Measurements from ENCODE around the gene SF1. TPM values are rescaled to one million over a fixed set of nuclear protein-coding genes. Genes with fewer than 3 reads are reported as not detected.

The SF1 gene
- polyA plus RNA-seq, 1 of the 3 experiments (the other 2 are of a cell fraction), result 66.3 TPM

DNA sequence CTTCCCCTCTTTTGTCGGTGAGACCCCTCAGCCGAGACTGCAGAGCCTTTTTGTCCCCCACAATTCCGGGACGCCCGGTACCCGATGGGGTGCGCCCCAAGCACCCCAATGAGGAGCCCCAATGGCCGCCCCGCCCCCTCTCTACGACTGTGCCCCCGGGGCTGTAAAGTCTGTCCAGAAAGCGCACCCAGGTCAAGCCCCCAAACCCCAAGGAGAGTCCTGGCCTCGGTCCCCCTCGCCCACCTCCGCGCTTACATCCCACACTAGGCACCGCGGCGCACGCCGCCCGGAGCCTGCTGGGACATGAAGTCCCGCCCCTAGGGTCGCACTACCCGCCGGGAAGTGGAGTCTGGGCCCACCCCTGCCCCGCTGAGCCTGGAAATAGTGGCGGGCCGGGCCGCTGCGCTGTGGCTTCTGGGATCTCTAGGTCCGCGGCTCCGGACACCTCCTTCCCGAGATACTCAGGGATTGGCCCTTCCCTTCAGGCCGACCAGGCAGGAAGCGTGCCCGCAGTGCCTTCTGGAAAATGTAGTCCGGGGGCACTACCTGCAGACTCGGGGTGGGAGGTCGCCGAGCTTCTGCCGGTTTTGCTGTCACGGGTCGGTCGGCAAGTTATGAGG is 32.0 kb upstream of the SF1 start, which contains the start of gene MEN1 (continued):
- TF ChIP-seq, protein P1, sequence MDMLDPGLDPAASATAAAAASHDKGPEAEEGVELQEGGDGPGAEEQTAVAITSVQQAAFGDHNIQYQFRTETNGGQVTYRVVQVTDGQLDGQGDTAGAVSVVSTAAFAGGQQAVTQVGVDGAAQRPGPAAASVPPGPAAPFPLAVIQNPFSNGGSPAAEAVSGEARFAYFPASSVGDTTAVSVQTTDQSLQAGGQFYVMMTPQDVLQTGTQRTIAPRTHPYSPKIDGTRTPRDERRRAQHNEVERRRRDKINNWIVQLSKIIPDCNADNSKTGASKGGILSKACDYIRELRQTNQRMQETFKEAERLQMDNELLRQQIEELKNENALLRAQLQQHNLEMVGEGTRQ (IDR thresholded peaks at IDR 0.05; ENCODE audit: borderline replicate concordance, low read depth, low read length), result no peak
- no peak for TF ChIP-seq TCF12 (IDR thresholded peaks at IDR 0.05)
- TF ChIP-seq SIN3A (IDR thresholded peaks at IDR 0.05; ENCODE audit: borderline replicate concordance, low read depth, low read length), result peak; percentile 57; the same call in 1 of the 2 replicates
- TF ChIP-seq NFIC (IDR thresholded peaks at IDR 0.05; ENCODE audit: borderline replicate concordance), result no peak
- TF ChIP-seq, protein P2, sequence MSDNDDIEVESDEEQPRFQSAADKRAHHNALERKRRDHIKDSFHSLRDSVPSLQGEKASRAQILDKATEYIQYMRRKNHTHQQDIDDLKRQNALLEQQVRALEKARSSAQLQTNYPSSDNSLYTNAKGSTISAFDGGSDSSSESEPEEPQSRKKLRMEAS (IDR thresholded peaks at IDR 0.05; ENCODE audit: low read depth), result peak; percentile 68
- no peak for TF ChIP-seq TEAD4 (IDR thresholded peaks at IDR 0.05; ENCODE audit: borderline replicate concordance, insufficient read depth)
- TF ChIP-seq, protein P3, sequence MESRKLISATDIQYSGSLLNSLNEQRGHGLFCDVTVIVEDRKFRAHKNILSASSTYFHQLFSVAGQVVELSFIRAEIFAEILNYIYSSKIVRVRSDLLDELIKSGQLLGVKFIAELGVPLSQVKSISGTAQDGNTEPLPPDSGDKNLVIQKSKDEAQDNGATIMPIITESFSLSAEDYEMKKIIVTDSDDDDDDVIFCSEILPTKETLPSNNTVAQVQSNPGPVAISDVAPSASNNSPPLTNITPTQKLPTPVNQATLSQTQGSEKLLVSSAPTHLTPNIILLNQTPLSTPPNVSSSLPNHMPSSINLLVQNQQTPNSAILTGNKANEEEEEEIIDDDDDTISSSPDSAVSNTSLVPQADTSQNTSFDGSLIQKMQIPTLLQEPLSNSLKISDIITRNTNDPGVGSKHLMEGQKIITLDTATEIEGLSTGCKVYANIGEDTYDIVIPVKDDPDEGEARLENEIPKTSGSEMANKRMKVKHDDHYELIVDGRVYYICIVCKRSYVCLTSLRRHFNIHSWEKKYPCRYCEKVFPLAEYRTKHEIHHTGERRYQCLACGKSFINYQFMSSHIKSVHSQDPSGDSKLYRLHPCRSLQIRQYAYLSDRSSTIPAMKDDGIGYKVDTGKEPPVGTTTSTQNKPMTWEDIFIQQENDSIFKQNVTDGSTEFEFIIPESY (IDR thresholded peaks at IDR 0.05; ENCODE audit: borderline replicate concordance, low read depth), result no peak
- TF ChIP-seq RCOR1 (IDR thresholded peaks at IDR 0.05; ENCODE audit: low read length), result no peak

DNA sequence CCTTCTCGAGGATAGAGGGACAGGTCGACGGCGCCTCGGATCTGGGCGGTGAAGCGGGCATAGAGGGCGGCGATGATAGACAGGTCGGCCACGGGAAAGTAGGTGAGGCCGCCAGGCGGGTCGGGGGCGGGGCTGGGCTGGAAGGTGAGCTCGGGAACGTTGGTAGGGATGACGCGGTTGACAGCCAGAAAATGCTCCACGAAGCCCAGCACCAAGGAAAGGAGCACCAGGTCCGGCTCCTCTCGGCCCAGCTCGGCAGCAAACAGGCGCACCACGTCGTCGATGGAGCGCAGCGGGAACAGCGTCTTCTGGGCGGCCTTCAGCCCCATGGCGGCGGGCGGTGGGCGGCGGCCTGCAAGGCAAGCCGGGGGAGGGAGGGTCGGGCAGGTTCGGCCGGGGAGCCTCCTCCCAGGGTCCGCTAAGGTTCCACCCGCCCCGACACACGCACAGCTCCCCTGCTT is 31.5 kb upstream of the SF1 start:
- no peaks in the 10 kb centered on the region for H3K9me2 ChIP-seq
- peak overlapping the region; percentile 99 for H3K4me2 ChIP-seq
- H3K9ac ChIP-seq, result peak overlapping the region; percentile 73
- H3K79me2 ChIP-seq (ENCODE audit: insufficient read depth), result peaks cover 11% of the 10 kb centered on the region
- peaks cover 4% of the 10 kb centered on the region for H3F3A ChIP-seq (replicated peaks; ENCODE audit: insufficient read depth)
- no peak for TF ChIP-seq EZH2phosphoT487 (IDR thresholded peaks at IDR 0.05; ENCODE audit: borderline replicate concordance, low read depth)
- no peak for TF ChIP-seq YY1 (IDR thresholded peaks at IDR 0.05; ENCODE audit: low read depth)
- TF ChIP-seq CHD2 (IDR thresholded peaks at IDR 0.05; ENCODE audit: low read length, partially characterized antibody), result no peak
- no peak for TF ChIP-seq EP300 (IDR thresholded peaks at IDR 0.05; ENCODE audit: borderline replicate concordance in 1 of 2, low read depth in 1 of 2, low read length in 1 of 2)
- TF ChIP-seq FOSL2 (IDR thresholded peaks at IDR 0.05; ENCODE audit: borderline replicate concordance, low read depth), result no peak
- no peak for TF ChIP-seq RAD21 (IDR thresholded peaks at IDR 0.05; ENCODE audit: low read length)
- TF ChIP-seq RCOR1 (IDR thresholded peaks at IDR 0.05; ENCODE audit: low read length), result no peak
- no peak for TF ChIP-seq TAF1 (IDR thresholded peaks at IDR 0.05; ENCODE audit: borderline replicate concordance, low read depth, low read length)
- TF ChIP-seq NFIC (IDR thresholded peaks at IDR 0.05; ENCODE audit: borderline replicate concordance), result no peak
- TF ChIP-seq, protein P4, sequence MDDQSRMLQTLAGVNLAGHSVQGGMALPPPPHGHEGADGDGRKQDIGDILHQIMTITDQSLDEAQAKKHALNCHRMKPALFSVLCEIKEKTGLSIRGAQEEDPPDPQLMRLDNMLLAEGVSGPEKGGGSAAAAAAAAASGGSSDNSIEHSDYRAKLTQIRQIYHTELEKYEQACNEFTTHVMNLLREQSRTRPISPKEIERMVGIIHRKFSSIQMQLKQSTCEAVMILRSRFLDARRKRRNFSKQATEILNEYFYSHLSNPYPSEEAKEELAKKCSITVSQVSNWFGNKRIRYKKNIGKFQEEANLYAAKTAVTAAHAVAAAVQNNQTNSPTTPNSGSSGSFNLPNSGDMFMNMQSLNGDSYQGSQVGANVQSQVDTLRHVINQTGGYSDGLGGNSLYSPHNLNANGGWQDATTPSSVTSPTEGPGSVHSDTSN (IDR thresholded peaks at IDR 0.05), result no peak
- TF ChIP-seq NRF1 (IDR thresholded peaks at IDR 0.05; ENCODE audit: low read depth, low read length), result no peak
- no peak for TF ChIP-seq MEF2A (IDR thresholded peaks at IDR 0.05; ENCODE audit: borderline replicate concordance, low read depth)
- H3K27me3 ChIP-seq (ENCODE audit: insufficient read depth), result no peaks in the 10 kb centered on the region
- peaks cover 8% of the 10 kb centered on the region in 2 experiments; a peak in 2 of 4 replicates for H3K4me1 ChIP-seq (ENCODE audit: control insufficient read depth in 1 of 2, insufficient read depth in 2 of 2, low read depth in 1 of 2, low read length in 1 of 2)
- peak overlapping the region; percentile 68 to 96 for H3K4me3 ChIP-seq (ENCODE audit: low read depth in 2 of 2, low read length in 1 of 2)
- peak overlapping the region; percentile 39 to 48; a peak in 2 of 4 replicates for H3K27ac ChIP-seq (ENCODE audit: low read depth in 2 of 2, low read length in 1 of 2)
- peak; percentile 81 for DNase-seq
- ChIA-PET CTCF (interaction anchor here (1.2 to 1.7 kb wide), 6 partner anchors 9 to 85 kb away, joined by 3 to 4 read pairs (median 4); partner anchors contain the start of gene CDC42BPG), POLR2A (interaction anchor here (0.5 to 0.8 kb wide), 2 partner anchors 13 to 200 kb away, joined by 3 to 5 read pairs; no protein-coding TSS in a partner anchor)
- peaks cover 0 to 29% of the 10 kb centered on the region in 2 experiments for H3K36me3 ChIP-seq (replicated peaks in 1 of 2; ENCODE audit: control insufficient read depth in 1 of 2, insufficient read depth in 2 of 2, low read length in 1 of 2)
- H3K9me3 ChIP-seq, result no peaks in the 10 kb centered on the region
- 0 out of 2 replicates have a peak overlapping the region, but pooled peaks have one; percentile 79 for H2AFZ ChIP-seq (ENCODE audit: low read depth)
- H4K20me1 ChIP-seq (ENCODE audit: insufficient read depth), result no peaks in the 10 kb centered on the region
- WGBS (ENCODE audit: low lambda C conversion rate), result 8% methylated on average over 20 of the region's 44 CpGs

Data from SK-N-SH (cell line).